OCI-LY3 (cell line): ENCODE data around the gene REG1A.

ENCODE experiments used
- EZH2phosphoT487 ChIP-seq: fragments of 200-600 bp; shearing (Covaris generic); IDR thresholded peaks from 2 replicates; pipeline ENCODE4 v1.6.1; 2018; ENCODE audit warnings: antibody characterized with exemption, mixed run types, low read depth
- TF ChIP-seq, protein P1 (sequence below): fragments of 200-600, 300-600 bp; sonication (generic); IDR thresholded peaks from 2 replicates; pipeline ENCODE4 v1.5.1; 2014; ENCODE audit warnings: antibody characterized with exemption, low read length, low read depth

- TF ChIP-seq, protein P1, sequence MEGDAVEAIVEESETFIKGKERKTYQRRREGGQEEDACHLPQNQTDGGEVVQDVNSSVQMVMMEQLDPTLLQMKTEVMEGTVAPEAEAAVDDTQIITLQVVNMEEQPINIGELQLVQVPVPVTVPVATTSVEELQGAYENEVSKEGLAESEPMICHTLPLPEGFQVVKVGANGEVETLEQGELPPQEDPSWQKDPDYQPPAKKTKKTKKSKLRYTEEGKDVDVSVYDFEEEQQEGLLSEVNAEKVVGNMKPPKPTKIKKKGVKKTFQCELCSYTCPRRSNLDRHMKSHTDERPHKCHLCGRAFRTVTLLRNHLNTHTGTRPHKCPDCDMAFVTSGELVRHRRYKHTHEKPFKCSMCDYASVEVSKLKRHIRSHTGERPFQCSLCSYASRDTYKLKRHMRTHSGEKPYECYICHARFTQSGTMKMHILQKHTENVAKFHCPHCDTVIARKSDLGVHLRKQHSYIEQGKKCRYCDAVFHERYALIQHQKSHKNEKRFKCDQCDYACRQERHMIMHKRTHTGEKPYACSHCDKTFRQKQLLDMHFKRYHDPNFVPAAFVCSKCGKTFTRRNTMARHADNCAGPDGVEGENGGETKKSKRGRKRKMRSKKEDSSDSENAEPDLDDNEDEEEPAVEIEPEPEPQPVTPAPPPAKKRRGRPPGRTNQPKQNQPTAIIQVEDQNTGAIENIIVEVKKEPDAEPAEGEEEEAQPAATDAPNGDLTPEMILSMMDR, result no peak
- TF ChIP-seq EZH2phosphoT487, result no peak
Observed at GRCh38 chr2:79084495-79085135, 35.7 kb upstream of the REG1A start.
